Liver (tissue), 9 donors: ENCODE measurements around the gene WNT5A. TPM values are rescaled to one million over a fixed set of nuclear protein-coding genes. Genes with fewer than 3 reads are reported as not detected.

Experiments
- DNase-seq: peaks from one replicate; pipeline ENCODE4 v3.0.0-alpha.2; 2017; ENCODE audit warnings: low spot score
- H3K27ac ChIP-seq, 2 donors: one replicate each; pipeline ENCODE4 v1.7.0; 2013; ENCODE audit warnings: inconsistent platforms in 2 of 2, low read length in 2 of 2, control low read depth in 1 of 2, low read depth in 1 of 2, mild to moderate bottlenecking in 1 of 2
- H3K27me3 ChIP-seq, 4 donors: one replicate each; pipeline versions ENCODE4 v1.6.1 to v1.7.0; 2013; ENCODE audit warnings: low read length in 3 of 4, inconsistent platforms in 1 of 4, mild to moderate bottlenecking in 1 of 4, moderate library complexity in 1 of 4; ENCODE audit not compliant: control insufficient read depth in 4 of 4, insufficient read depth in 4 of 4
- H3K36me3 ChIP-seq, 4 donors: one replicate each; pipeline versions ENCODE4 v1.6.1 to v1.7.0; 2013; ENCODE audit warnings: low read length in 3 of 4, mild to moderate bottlenecking in 3 of 4, low read depth in 1 of 4, moderate library complexity in 1 of 4; ENCODE audit not compliant: control insufficient read depth in 4 of 4, insufficient read depth in 3 of 4
- H3K4me1 ChIP-seq, 4 donors: one replicate each; pipeline versions ENCODE4 v1.6.1 to v1.7.0; 2013; ENCODE audit warnings: low read length in 3 of 4, mild to moderate bottlenecking in 3 of 4, moderate library complexity in 1 of 4; ENCODE audit not compliant: control insufficient read depth in 4 of 4, insufficient read depth in 4 of 4
- H3K4me3 ChIP-seq, 3 donors: one replicate each; pipeline versions ENCODE4 v1.6.1 to v1.7.0; 2013; ENCODE audit warnings: low read length in 3 of 3, control low read depth in 1 of 3, low read depth in 1 of 3, mild to moderate bottlenecking in 1 of 3
- H3K9ac ChIP-seq, 2 donors: one replicate each; pipeline ENCODE4 v1.7.0; 2013; ENCODE audit warnings: low read length in 2 of 2, mild to moderate bottlenecking in 2 of 2, moderate library complexity in 2 of 2, control low read depth in 1 of 2, low read depth in 1 of 2
- H3K9me3 ChIP-seq, 4 donors: one replicate each; pipeline versions ENCODE4 v1.6.1 to v1.7.0; 2013; ENCODE audit warnings: low read length in 3 of 4; ENCODE audit not compliant: control insufficient read depth in 4 of 4
- ATF3 ChIP-seq: IDR thresholded peaks from 2 replicates; pipeline ENCODE4 v1.6.1; 2016; ENCODE audit warnings: antibody characterized with exemption
- CTCF ChIP-seq: fragments of 150-350 bp; IDR thresholded peaks from 2 replicates; pipeline ENCODE4 v1.5.1; 2017; ENCODE audit warnings: improper control_type of control experiment, low read depth, low read length; ENCODE audit not compliant: missing input control
- EGR1 ChIP-seq, 2 donors: IDR thresholded peaks; 2 replicates each; pipeline ENCODE4 v1.6.1; 2016 to 2018; ENCODE audit warnings: antibody characterized with exemption in 2 of 2, low read depth in 2 of 2
- FOXA1 ChIP-seq: IDR thresholded peaks from 2 replicates; pipeline ENCODE4 v1.6.1; 2016; ENCODE audit warnings: antibody characterized with exemption
- FOXA2 ChIP-seq: IDR thresholded peaks from 2 replicates; pipeline ENCODE4 v1.6.1; 2016; ENCODE audit warnings: antibody characterized with exemption
- GABPA ChIP-seq, 2 donors: IDR thresholded peaks in 1 of 2; conservative IDR thresholded peaks in 1 of 2; 2 replicates each; pipeline ENCODE4 v1.6.1; 2016; ENCODE audit warnings: antibody characterized with exemption in 2 of 2, mild to moderate bottlenecking in 1 of 2, moderate library complexity in 1 of 2
- HNF4A ChIP-seq, 2 donors: conservative IDR thresholded peaks; 2 replicates each; pipeline ENCODE4 v1.6.1; 2016; ENCODE audit warnings: antibody characterized with exemption in 2 of 2, mild to moderate bottlenecking in 2 of 2
- HNF4G ChIP-seq: IDR thresholded peaks from 2 replicates; pipeline ENCODE4 v1.6.1; 2016; ENCODE audit warnings: antibody characterized with exemption
- JUND ChIP-seq, 2 donors: IDR thresholded peaks; 2 replicates each; pipeline ENCODE4 v1.6.1; 2016; ENCODE audit warnings: antibody characterized with exemption in 2 of 2
- MAX ChIP-seq: IDR thresholded peaks from 2 replicates; pipeline ENCODE4 v1.6.1; 2016; ENCODE audit warnings: antibody characterized with exemption
- NR2F2 ChIP-seq: IDR thresholded peaks from 2 replicates; pipeline ENCODE4 v1.6.1; 2016; ENCODE audit warnings: antibody characterized with exemption
- RAD21 ChIP-seq, 2 donors: IDR thresholded peaks; 2 replicates each; pipeline ENCODE4 v1.6.1; 2016; ENCODE audit warnings: antibody characterized with exemption in 2 of 2, mild to moderate bottlenecking in 2 of 2
- REST ChIP-seq: IDR thresholded peaks from 2 replicates; pipeline ENCODE4 v1.6.1; 2016; ENCODE audit warnings: antibody characterized with exemption, mild to moderate bottlenecking
- RXRA ChIP-seq, 2 donors: IDR thresholded peaks; 2 replicates each; pipeline ENCODE4 v1.6.1; 2017 to 2018; ENCODE audit warnings: antibody characterized with exemption in 2 of 2, mild to moderate bottlenecking in 1 of 2
- TAF1 ChIP-seq: conservative IDR thresholded peaks from 2 replicates; pipeline ENCODE4 v1.6.1; 2016; ENCODE audit warnings: antibody characterized with exemption, mild to moderate bottlenecking
- WGBS: extraction: QIAGEN DNeasy Blood & Tissue Kit; methylation state at CpG from one replicate; pipeline ENCODE4 v1.1.7; 2013; 5-methylcytosine and 5-hydroxymethylcytosine counted together
- polyA plus RNA-seq, 2 donors: library from polyadenylated mRNA; stranded (reverse) in 1 of 2; unstranded in 1 of 2; fragments of 200-250 nt in 1 of 2; fragments of >200 nt in 1 of 2; fragmentation: Nextera tagmentation in 1 of 2; extraction: Ambion mirVana in 1 of 2; gene quantifications; one replicate each; pipeline versions ENCODE4 v1.2.1 to v1.2.3, GENCODE V29; 2013 to 2015
- total RNA-seq, 2 donors: library from RNA; depleted of rRNA; stranded (reverse); fragments of >200 nt; gene quantifications; one replicate each; pipeline ENCODE4 v1.2.3, GENCODE V29; 2014
- donor health status: healthy.
- donor health status: healthy.
- donor health status: healthy.
- donor health status: healthy.
- donor health status: healthy.

Gene WNT5A
- total and polyA plus RNA-seq, 4 donors = 0.18 to 1.3 (median 0.66) TPM

- no peak overlapping the region for H3K4me3 ChIP-seq
- H3K27me3 ChIP-seq = no peaks in the 10 kb centered on the region
- H3K9me3 ChIP-seq = no peaks in the 10 kb centered on the region
- peaks cover 0 to 10% (median 4%) of the 10 kb centered on the region in 4 donors for H3K36me3 ChIP-seq
- no peaks in the 10 kb centered on the region for H3K4me1 ChIP-seq
- no peak overlapping the region for H3K27ac ChIP-seq
- WGBS = 79% methylated on average over 8 of the region's 8 CpGs
- no peak overlapping the region for H3K9ac ChIP-seq
- DNase-seq = no peak
- TF ChIP-seq FOXA1 (no peak), ATF3 (no peak), MAX (no peak), RAD21 (IDR thresholded peaks at IDR 0.05) (no peak), RXRA (IDR thresholded peaks at IDR 0.05) (no peak), TAF1 (no peak), EGR1 (IDR thresholded peaks at IDR 0.05; ENCODE audit: low read depth in 2 of 2) (no peak), HNF4A (conservative IDR thresholded peaks at IDR 0.05) (no peak), NR2F2 (no peak), FOXA2 (no peak)
These were observed 15.4 kb downstream of the WNT5A start for GRCh38 chr3:55471522-55472280.

GRCh38 chr3:55471084-55471483, 16.0 kb downstream of the WNT5A start:
- DNase-seq = no peak
- Histone ChIP-seq H3K27ac (no peak overlapping the region), H3K36me3 (peaks cover 0 to 6% (median 4%) of the 10 kb centered on the region in 4 donors), H3K4me1 (no peaks in the 10 kb centered on the region), H3K27me3 (no peaks in the 10 kb centered on the region), H3K9me3 (no peaks in the 10 kb centered on the region), H3K9ac (no peak overlapping the region), H3K4me3 (no peak overlapping the region)
- TF ChIP-seq RAD21 (IDR thresholded peaks at IDR 0.05) (no peak), JUND (IDR thresholded peaks at IDR 0.05) (no peak), CTCF (no peak), ATF3 (no peak), FOXA1 (no peak)
- WGBS = 89% methylated on average over 4 of the region's 4 CpGs

- Histone ChIP-seq H3K36me3 (peaks cover 0 to 6% (median 4%) of the 10 kb centered on the region in 4 donors), H3K4me3 (no peak overlapping the region), H3K4me1 (no peaks in the 10 kb centered on the region), H3K9me3 (no peaks in the 10 kb centered on the region), H3K27me3 (no peaks in the 10 kb centered on the region), H3K9ac (no peak overlapping the region), H3K27ac (no peak overlapping the region)
- no peak for DNase-seq
- WGBS = 96% methylated on average over 32 of the region's 32 CpGs
- TF ChIP-seq RXRA (IDR thresholded peaks at IDR 0.05) (no peak), FOXA2 (no peak), HNF4A (conservative IDR thresholded peaks at IDR 0.05) (no peak), ATF3 (no peak), HNF4G (no peak), NR2F2 (no peak), REST (no peak), JUND (IDR thresholded peaks at IDR 0.05) (no peak), CTCF (no peak), MAX (no peak), FOXA1 (no peak), GABPA (IDR thresholded peaks at IDR 0.05 in 1 of 2, conservative IDR thresholded peaks at IDR 0.05 in 1 of 2) (no peak), EGR1 (IDR thresholded peaks at IDR 0.05; ENCODE audit: low read depth in 2 of 2) (no peak)
These were observed 17.1 kb downstream of the WNT5A start for GRCh38 chr3:55469957-55470526.
